ES-I3 (cell line): ENCODE results near the gene MACROH2A1.

Experiments
- H3K36me3 ChIP-seq: 2 replicates; pipeline ENCODE4 v1.6.1; 2013; ENCODE audit warnings: mild to moderate bottlenecking, low read length, control low read depth, moderate library complexity; ENCODE audit not compliant: insufficient read depth
- H3K4me1 ChIP-seq: 2 replicates; pipeline ENCODE4 v1.6.1; 2013; ENCODE audit warnings: mild to moderate bottlenecking, control low read depth, low read length; ENCODE audit not compliant: insufficient read depth
- H3K9ac ChIP-seq: 2 replicates; pipeline ENCODE4 v1.6.1; 2013; ENCODE audit warnings: low read depth, mild to moderate bottlenecking, low read length, moderate library complexity
- H3K9me3 ChIP-seq: 2 replicates; pipeline ENCODE4 v1.6.1; 2013; ENCODE audit warnings: mild to moderate bottlenecking, low read length, moderate library complexity; ENCODE audit not compliant: control insufficient read depth, insufficient read depth

MACROH2A1 gene

GRCh38 chr5:135294793-135295192 lies 104.2 kb downstream of the MACROH2A1 start:
- Histone ChIP-seq H3K9me3 (no peaks in the 10 kb centered on the region), H3K4me1 (no peaks in the 10 kb centered on the region), H3K36me3 (no peaks in the 10 kb centered on the region), H3K9ac (no peak overlapping the region)

DNA sequence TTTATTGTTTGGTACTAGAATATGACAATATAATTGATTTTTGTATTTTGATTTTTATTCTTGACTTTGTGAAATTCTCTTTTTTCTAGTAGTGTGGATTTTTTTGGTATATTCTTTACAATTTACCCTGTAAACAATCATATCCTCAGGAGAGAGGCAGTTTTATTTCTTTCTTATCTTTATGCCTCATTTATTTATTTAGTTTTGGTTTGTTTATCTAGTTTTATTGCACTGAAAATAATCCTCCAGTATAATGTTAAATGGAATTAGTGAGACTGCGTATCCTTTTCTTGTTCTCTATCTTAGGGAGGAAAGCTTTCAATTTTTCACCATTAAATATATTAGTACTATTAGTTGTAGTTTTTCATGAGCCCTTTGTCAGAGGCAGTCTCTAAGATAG lies 109.4 kb downstream of the MACROH2A1 start:
- H3K9ac ChIP-seq = no peak overlapping the region
- no peaks in the 10 kb centered on the region; the same call in 1 of the 2 replicates for H3K9me3 ChIP-seq
- H3K36me3 ChIP-seq = no peaks in the 10 kb centered on the region
- H3K4me1 ChIP-seq = no peaks in the 10 kb centered on the region

GRCh38 chr5:135287551-135287950 lies 111.5 kb downstream of the MACROH2A1 start:
- Histone ChIP-seq H3K4me1 (no peaks in the 10 kb centered on the region), H3K9ac (no peak overlapping the region), H3K36me3 (no peaks in the 10 kb centered on the region), H3K9me3 (no peaks in the 10 kb centered on the region; the same call in 1 of the 2 replicates)
